Gastroesophageal sphincter (tissue), 4 donors: Measurements from ENCODE around the gene CDK5. TPM values are rescaled to one million over a fixed set of nuclear protein-coding genes. Genes with fewer than 3 reads are reported as not detected.

ENCODE experiments used
- ATAC-seq: fragments of 150-250 bp; one replicate; pipeline ENCODE4 v1.9.1; 2016; ENCODE audit warnings: mild to moderate bottlenecking, moderate library complexity
- H3K27ac ChIP-seq, 4 donors: fragments of 200-600 bp; sonication (generic) in 3 of 4; 1 replicate in 3 of 4; 2 replicates in 1 of 4; pipeline ENCODE4 v1.5.1; 2016 to 2019
- H3K27me3 ChIP-seq: fragments of 200-600 bp; sonication (generic); one replicate; pipeline ENCODE4 v1.5.1; 2019
- H3K36me3 ChIP-seq, 2 donors: fragments of 200-600 bp; sonication (generic); one replicate each; pipeline ENCODE4 v1.5.1; 2019; ENCODE audit warnings: control low read depth in 1 of 2
- H3K4me1 ChIP-seq, 3 donors: fragments of 200-600 bp; sonication (generic); 1 replicate in 2 of 3; 2 replicates in 1 of 3; pipeline ENCODE4 v1.5.1; 2016 to 2019; ENCODE audit warnings: control low read depth in 2 of 3
- H3K4me3 ChIP-seq, 2 donors: fragments of 200-600 bp; sonication (generic); one replicate each; pipeline ENCODE4 v1.5.1; 2019; ENCODE audit warnings: mild to moderate bottlenecking in 1 of 2, moderate library complexity in 1 of 2
- H3K9me3 ChIP-seq, 3 donors: fragments of 200-600 bp; sonication (generic); one replicate each; pipeline ENCODE4 v1.5.1; 2017 to 2019; ENCODE audit warnings: control low read depth in 2 of 3
- EP300 ChIP-seq: sonication (generic); formaldehyde crosslinking; IDR thresholded peaks from one replicate; pipeline ENCODE4 v1.6.1; 2017; ENCODE audit warnings: antibody characterized with exemption, mild to moderate bottlenecking
- POLR2A ChIP-seq, 2 donors: fragments of 450-650 bp; IDR thresholded peaks; one replicate each; pipeline ENCODE4 v1.6.1; 2017; ENCODE audit warnings: antibody characterized with exemption in 2 of 2, mild to moderate bottlenecking in 2 of 2, moderate library complexity in 1 of 2
- POLR2AphosphoS5 ChIP-seq: sonication (generic); formaldehyde crosslinking; IDR thresholded peaks from one replicate; pipeline ENCODE4 v1.6.1; 2017; ENCODE audit warnings: antibody characterized with exemption
- WGBS, 2 donors: methylation state at CpG; one replicate each; pipeline ENCODE4 v1.1.5; 2018; ENCODE audit warnings: low coverage in 1 of 2; 5-methylcytosine and 5-hydroxymethylcytosine counted together
- total RNA-seq, 4 donors: library from RNA; depleted of rRNA; stranded (reverse); fragments of >200 nt; gene quantifications; one replicate each; pipeline ENCODE4 v1.1.0, GENCODE V29; 2016
- TF ChIP-seq, protein P1 (sequence below), 4 experiments: fragments of 200-600 bp in 2 of 4; fragments of 450-650 bp in 2 of 4; sonication (generic) in 1 of 4; IDR thresholded peaks; one replicate each; pipeline ENCODE4 v1.5.1; 2017 to 2019; ENCODE audit warnings: antibody characterized with exemption in 4 of 4, mild to moderate bottlenecking in 2 of 4, moderate library complexity in 2 of 4

Gene CDK5
- total RNA-seq, 4 donors from 2014 or later: 3.4 to 8.8 (median 6.4) TPM

DNA sequence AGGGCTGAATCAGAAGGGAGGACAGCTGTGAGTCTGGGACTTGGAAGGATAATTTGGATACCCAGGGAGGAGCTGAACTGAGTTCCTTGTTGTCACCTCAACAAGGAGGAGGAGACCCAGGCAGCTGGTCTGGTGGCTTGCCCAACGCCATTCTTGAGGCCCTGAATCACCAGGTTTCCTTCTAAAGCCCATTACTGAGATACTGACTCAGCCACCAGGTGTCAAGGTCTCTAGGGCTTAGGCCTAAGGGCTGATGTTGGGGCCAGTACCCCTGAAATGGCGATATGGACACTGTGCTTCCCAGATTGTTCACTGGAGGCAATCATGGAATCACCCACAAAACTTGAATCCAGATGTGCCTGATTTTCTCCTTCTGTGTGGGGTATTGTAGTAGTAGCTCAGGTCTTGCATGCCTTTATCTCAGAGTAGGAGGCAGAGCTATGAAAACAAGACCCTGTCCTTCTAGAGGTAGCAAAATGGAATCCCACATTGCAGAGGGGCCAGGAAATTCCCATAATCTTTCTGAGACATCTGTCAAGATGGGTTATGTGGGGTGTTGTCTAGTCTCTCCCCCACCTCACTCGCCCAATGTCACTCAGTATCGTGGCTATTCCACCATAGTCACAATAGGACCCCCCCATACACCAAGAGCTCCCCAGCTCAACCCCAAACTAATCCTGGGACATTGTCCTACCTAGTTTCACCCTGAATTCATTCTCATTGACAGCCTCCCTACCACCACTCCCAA, 31.6 kb downstream of the CDK5 start:
- no peak for ATAC-seq
- Histone ChIP-seq H3K9me3 (no peaks in the 10 kb centered on the region), H3K27ac (no peak overlapping the region), H3K27me3 (peaks cover 19% of the 10 kb centered on the region), H3K4me1 (peaks cover 0 to 23% (median 4%) of the 10 kb centered on the region in 3 donors), H3K4me3 (no peak overlapping the region), H3K36me3 (peaks cover 0 to under 1% of the 10 kb centered on the region in 2 donors)
- WGBS, 2 donors: 82 to 93% methylated on average over 3 of the region's 4 CpGs
- no peak for TF ChIP-seq POLR2AphosphoS5

GRCh38 chr7:151024435-151025056, 33.2 kb downstream of the CDK5 start, which contains the start of gene ATG9B:
ATG9B (minus strand) TSS chr7:151024494; CDS start chr7:151024423, 71 bp downstream.
- no peak for TF ChIP-seq EP300
- TF ChIP-seq, protein P1, sequence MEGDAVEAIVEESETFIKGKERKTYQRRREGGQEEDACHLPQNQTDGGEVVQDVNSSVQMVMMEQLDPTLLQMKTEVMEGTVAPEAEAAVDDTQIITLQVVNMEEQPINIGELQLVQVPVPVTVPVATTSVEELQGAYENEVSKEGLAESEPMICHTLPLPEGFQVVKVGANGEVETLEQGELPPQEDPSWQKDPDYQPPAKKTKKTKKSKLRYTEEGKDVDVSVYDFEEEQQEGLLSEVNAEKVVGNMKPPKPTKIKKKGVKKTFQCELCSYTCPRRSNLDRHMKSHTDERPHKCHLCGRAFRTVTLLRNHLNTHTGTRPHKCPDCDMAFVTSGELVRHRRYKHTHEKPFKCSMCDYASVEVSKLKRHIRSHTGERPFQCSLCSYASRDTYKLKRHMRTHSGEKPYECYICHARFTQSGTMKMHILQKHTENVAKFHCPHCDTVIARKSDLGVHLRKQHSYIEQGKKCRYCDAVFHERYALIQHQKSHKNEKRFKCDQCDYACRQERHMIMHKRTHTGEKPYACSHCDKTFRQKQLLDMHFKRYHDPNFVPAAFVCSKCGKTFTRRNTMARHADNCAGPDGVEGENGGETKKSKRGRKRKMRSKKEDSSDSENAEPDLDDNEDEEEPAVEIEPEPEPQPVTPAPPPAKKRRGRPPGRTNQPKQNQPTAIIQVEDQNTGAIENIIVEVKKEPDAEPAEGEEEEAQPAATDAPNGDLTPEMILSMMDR (IDR thresholded peaks at IDR 0.05): no peak
- TF ChIP-seq POLR2AphosphoS5: no peak
- TF ChIP-seq POLR2A (IDR thresholded peaks at IDR 0.05): no peak
- ATAC-seq: no peak
- Histone ChIP-seq H3K36me3 (no peaks in the 10 kb centered on the region), H3K27ac (no peak within 1 kb of the TSS), H3K4me3 (no peak within 1 kb of the TSS), H3K9me3 (no peaks in the 10 kb centered on the region), H3K4me1 (peaks cover 0 to 15% (median under 1%) of the 10 kb centered on the region in 3 donors), H3K27me3 (peaks cover 34% of the 10 kb centered on the region)
- WGBS, 2 donors: 63 to 81% methylated on average over 3 to 4 of the region's 4 CpGs

DNA sequence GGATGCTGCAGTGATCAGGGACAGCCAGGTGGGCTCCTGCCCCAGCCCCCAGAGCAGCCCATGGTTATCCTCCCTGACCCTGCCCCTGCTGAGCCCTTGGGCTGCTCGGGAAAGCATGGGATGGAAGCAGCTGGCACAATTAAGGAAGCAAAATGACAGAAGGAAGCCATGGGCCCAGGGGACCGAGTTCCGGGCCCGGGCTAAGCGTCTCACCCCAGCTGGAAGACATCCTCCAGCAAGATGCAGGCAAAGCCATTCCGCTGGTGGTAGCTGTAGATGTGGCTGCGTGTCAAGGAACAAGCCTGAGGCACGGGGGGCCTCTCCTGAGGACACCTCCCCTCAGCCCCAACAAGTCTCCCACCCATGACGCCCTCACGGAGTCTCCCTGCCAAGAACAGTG, 34.5 kb downstream of the CDK5 start:
- H3K27me3 ChIP-seq: peaks cover 48% of the 10 kb centered on the region
- TF ChIP-seq, protein P1 (IDR thresholded peaks at IDR 0.05): no peak
- TF ChIP-seq EP300: no peak
- TF ChIP-seq POLR2A (IDR thresholded peaks at IDR 0.05): no peak
- TF ChIP-seq POLR2AphosphoS5: no peak
- peaks cover 0 to 17% (median 10%) of the 10 kb centered on the region in 3 donors for H3K4me1 ChIP-seq
- no peak overlapping the region for H3K4me3 ChIP-seq
- H3K9me3 ChIP-seq: no peaks in the 10 kb centered on the region
- no peaks in the 10 kb centered on the region for H3K36me3 ChIP-seq
- no CpG with 5 or more reads among the region's 10 CpGs for WGBS, 2 donors
- H3K27ac ChIP-seq: no peak overlapping the region
- ATAC-seq: no peak

DNA sequence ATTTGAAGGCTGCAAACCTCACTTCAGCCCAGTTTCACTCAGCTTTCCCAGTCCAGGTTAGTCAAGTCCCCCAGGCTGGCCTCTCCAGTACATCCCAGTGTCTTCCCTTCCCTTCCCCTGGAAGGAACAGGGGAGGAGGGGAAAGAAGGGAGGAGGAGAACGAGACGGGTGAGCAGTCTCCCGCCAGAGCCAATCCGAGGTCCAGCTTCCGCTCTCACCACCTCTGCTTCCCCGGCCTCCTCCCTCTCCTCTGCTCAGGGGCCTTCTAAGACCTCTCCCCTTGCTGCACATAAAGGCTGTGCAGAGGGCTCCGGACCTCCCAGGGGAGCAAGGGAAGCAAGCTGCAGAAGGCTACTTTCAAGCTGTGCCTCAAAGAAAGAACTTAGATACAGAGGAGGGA, 37.5 kb downstream of the CDK5 start:
- Histone ChIP-seq H3K9me3 (no peaks in the 10 kb centered on the region), H3K4me3 (no peak overlapping the region), H3K27ac (no peak overlapping the region), H3K36me3 (no peaks in the 10 kb centered on the region), H3K4me1 (peaks cover 0 to 20% (median 16%) of the 10 kb centered on the region in 3 donors), H3K27me3 (peaks cover 78% of the 10 kb centered on the region)
- TF ChIP-seq POLR2A (IDR thresholded peaks at IDR 0.05): no peak
- no peak for TF ChIP-seq POLR2AphosphoS5
- TF ChIP-seq EP300: no peak
- WGBS, 2 donors: 15% methylated on average over 2 of the region's 7 CpGs; no CpG with 5 or more reads in 1 of the 2 donors
- no peak for ATAC-seq

- H3K27me3 ChIP-seq: peaks cover 88% of the 10 kb centered on the region
- H3K36me3 ChIP-seq: no peaks in the 10 kb centered on the region
- H3K4me1 ChIP-seq: peaks cover 0 to 25% (median 17%) of the 10 kb centered on the region in 3 donors
- H3K9me3 ChIP-seq: no peaks in the 10 kb centered on the region
- H3K27ac ChIP-seq: no peak overlapping the region
- 57% methylated on average over 3 of the region's 20 CpGs; no CpG with 5 or more reads in 1 of the 2 donors for WGBS, 2 donors
- no peak for ATAC-seq
- TF ChIP-seq, protein P1 (IDR thresholded peaks at IDR 0.05): no peak
- no peak for TF ChIP-seq POLR2AphosphoS5
- TF ChIP-seq EP300: no peak
- no peak for TF ChIP-seq POLR2A (IDR thresholded peaks at IDR 0.05)
- peak overlapping the region in 1 of 2 donors; percentile 38 for H3K4me3 ChIP-seq
These were observed 38.6 kb downstream of the CDK5 start for GRCh38 chr7:151019130-151019447.
